COLO668 (cell line): ENCODE measurements around the gene NPEPL1.
"Not testable (repeated sequence)": the region's sequence is repeated elsewhere in the genome, so short reads cannot be mapped to it uniquely, and the experiment has no call there.

Experiments
- DNase-seq: peaks from one replicate; lab custom pipeline; 2025; ENCODE audit not compliant: unreplicated experiment; lab: John Stamatoyannopoulos, UW

Gene NPEPL1

GRCh38 chr20:58756450-58756775, 63.8 kb downstream of the NPEPL1 start:
- no peak for DNase-seq

GRCh38 chr20:58757647-58758046, 65.0 kb downstream of the NPEPL1 start:
- DNase-seq, result not testable (repeated sequence)

DNA sequence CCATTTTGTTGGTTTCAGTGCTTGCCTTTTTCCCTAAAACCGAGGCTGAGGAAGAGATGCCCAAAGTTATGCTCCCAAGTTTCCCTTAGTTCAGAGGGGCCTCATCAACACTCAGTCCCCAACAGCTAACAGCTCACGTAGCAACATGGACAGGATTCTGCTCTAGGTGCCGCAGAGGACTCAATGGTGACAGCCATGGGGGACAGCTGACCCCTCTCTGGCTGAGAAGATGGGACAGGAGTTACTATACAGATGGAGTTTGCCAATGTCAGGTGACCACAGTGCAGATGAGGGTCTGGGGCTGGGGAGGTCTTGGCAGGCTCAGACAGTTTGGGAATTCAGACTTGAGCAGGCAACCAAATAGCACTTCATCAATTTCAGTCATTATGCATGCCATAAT, 67.3 kb downstream of the NPEPL1 start:
- DNase-seq, result no peak

GRCh38 chr20:58760856-58761255, 68.3 kb downstream of the NPEPL1 start:
- DNase-seq, result no peak

GRCh38 chr20:58762120-58762519, 69.5 kb downstream of the NPEPL1 start:
- no peak for DNase-seq

DNA sequence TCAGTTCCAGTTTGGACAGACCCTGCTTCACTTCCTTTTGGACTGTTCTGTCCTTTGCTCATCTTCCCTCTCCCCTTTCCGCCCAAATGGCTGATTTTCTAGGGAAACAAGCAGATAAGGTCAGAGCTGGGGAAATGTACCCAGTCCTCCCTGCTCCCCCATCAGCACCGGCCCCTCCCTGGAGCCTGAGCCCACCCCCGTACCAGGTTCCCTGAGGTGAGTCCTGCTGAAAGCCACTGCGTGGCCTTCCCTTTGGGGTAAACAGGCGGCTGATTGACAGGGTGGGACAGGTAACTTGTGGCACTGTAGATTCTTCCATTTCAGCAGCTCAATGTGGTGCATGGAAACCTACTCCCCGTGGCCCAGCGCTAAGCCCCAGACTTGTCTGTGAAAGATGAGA, 70.5 kb downstream of the NPEPL1 start:
- no peak for DNase-seq
